Muscle of leg (tissue), 11 donors: ENCODE results near the gene MB. TPM values are rescaled to one million over a fixed set of nuclear protein-coding genes. Genes with fewer than 3 reads are reported as not detected.

Experiments used
- DNase-seq: peaks from one replicate; pipeline ENCODE4 v3.0.0; 2013
- H3K27ac ChIP-seq: one replicate; pipeline ENCODE4 v1.5.1; 2013; ENCODE audit warnings: mild to moderate bottlenecking, low read length, control low read depth
- H3K27me3 ChIP-seq: one replicate; pipeline ENCODE4 v1.6.1; 2013; ENCODE audit warnings: low read length; ENCODE audit not compliant: control insufficient read depth, insufficient read depth
- H3K36me3 ChIP-seq: one replicate; pipeline ENCODE4 v1.6.1; 2013; ENCODE audit warnings: low read length; ENCODE audit not compliant: control insufficient read depth, insufficient read depth
- H3K4me1 ChIP-seq: one replicate; pipeline ENCODE4 v1.6.1; 2013; ENCODE audit warnings: low read length; ENCODE audit not compliant: control insufficient read depth, insufficient read depth
- H3K4me3 ChIP-seq: one replicate; pipeline ENCODE4 v1.5.1; 2013; ENCODE audit warnings: low read length, control low read depth
- H3K9me3 ChIP-seq: replicated peaks from 2 replicates; pipeline ENCODE4 v1.6.1; 2013; ENCODE audit warnings: low read depth, low read length; ENCODE audit not compliant: control insufficient read depth
- WGBS: methylation state at CpG from one replicate; pipeline ENCODE4 v1.1.5; 2013; ENCODE audit warnings: missing lambda C conversion rate; ENCODE audit not compliant: insufficient coverage; 5-methylcytosine and 5-hydroxymethylcytosine counted together
- polyA plus RNA-seq, 8 donors: library from polyadenylated mRNA; unstranded; fragments of 120-200 nt; gene quantifications; one replicate each; pipeline versions ENCODE4 v1.2.1 to v1.2.3, GENCODE V29; 2013; ENCODE audit warnings: inconsistent platforms in 1 of 8, low replicate concordance in 1 of 8; ENCODE audit not compliant: insufficient read length in 8 of 8, insufficient read depth in 1 of 8
- total RNA-seq: library from RNA; stranded (reverse); fragments of 120-200 nt; gene quantifications from one replicate; pipeline ENCODE4 v1.2.4, GENCODE V29; 2013

The MB gene
- total and polyA plus RNA-seq, 9 donors = 236 to 415 (median 318) TPM

DNA sequence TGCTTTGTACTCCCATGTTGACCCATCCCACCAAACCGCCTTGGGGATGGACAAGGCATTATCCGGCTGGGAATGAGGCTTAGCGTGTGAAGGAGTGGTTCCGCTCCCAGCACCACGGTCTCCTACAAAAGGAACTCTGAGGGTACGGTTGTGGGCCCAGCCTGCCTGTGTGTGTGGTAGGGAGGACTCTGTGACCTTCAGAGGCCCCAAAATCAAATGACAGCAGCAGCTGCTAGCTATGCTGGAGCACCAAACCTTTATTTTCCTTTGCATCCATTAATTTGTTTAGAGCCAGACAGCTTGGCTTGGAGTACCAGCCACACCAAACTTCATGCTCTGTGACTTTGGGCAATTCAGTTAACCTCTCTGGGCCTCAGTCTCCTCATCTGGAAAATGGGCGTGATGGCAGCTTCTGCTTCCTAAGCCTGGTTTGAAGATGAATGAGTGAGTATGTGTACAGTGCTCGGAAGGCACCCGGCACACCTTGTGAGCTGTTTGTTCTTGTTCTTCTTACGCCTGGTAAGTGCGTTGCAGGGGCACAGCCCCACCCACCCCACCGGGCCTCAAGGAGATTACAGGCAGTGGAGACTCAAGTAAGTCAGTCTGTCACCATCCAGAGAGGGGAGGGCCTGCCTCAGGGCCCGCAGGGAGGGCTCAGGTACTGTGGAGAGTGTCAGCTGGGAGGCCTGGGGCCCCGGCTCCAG, 25.3 kb downstream of the MB start:
- WGBS = 79% methylated on average over 5 of the region's 14 CpGs
- H3K27me3 ChIP-seq = peaks cover 2% of the 10 kb centered on the region
- H3K27ac ChIP-seq = peak overlapping the region; percentile 74
- H3K36me3 ChIP-seq = no peaks in the 10 kb centered on the region
- peaks cover 73% of the 10 kb centered on the region for H3K4me1 ChIP-seq
- H3K4me3 ChIP-seq = no peak overlapping the region
- H3K9me3 ChIP-seq = peaks cover under 1% of the 10 kb centered on the region
- no peak for DNase-seq

DNA sequence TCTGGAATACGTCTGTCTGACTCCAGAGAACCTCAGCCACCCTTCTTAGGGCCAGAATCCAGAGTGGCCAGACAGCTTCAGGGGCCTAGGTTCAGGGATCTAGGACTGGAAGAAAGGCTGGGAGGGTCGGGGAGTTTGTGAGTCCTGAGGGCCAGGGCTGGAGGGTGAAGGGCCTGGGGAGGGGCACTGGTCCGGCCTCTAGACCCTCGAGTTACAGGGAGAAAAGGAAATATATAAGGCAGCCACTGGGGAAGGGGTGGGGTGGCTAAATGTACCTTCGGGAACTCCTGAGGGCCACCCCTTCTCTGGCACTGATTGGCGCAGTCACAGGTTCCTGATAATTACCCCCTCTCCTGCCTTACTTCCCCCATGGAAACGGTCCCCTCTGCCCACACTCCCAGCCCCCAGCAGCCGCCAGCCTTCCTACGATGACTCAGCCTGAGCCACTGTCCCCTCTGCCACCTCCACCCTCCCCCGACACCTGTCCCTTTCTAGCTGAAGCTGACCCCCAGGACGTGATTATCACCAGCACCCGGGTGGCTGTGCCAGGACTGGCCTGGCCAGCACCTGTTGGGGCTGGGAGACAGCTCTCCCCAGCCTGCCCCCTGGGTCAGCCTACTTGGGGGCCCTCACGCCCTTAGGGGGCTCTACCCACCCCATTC, 26.4 kb downstream of the MB start:
- peak; percentile 77 for DNase-seq
- peaks cover 74% of the 10 kb centered on the region for H3K4me1 ChIP-seq
- H3K36me3 ChIP-seq = no peaks in the 10 kb centered on the region
- peaks cover 2% of the 10 kb centered on the region for H3K27me3 ChIP-seq
- H3K9me3 ChIP-seq = peaks cover 4% of the 10 kb centered on the region
- H3K4me3 ChIP-seq = no peak overlapping the region
- WGBS = 60% methylated on average over 10 of the region's 13 CpGs
- peak overlapping the region; percentile 82 for H3K27ac ChIP-seq

DNA sequence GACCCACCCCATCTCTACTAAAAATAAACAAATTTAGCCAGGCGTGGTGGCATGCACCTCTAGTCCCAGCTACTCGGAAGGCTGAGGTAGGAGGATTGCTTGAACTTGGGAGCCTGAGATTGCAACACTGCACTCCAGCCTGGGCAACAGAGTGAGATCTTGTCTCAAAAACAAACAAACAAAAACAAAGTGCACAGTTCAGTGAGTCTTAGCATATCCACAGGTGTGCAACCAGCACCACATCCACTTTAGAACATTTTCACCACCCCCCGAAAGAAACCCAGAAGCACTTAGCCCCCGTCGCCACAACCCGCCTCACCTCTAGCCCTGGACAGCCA, 27.4 kb downstream of the MB start:
- Histone ChIP-seq H3K4me3 (no peak overlapping the region), H3K27ac (no peak overlapping the region), H3K4me1 (peaks cover 74% of the 10 kb centered on the region), H3K27me3 (peaks cover 2% of the 10 kb centered on the region), H3K9me3 (peaks cover 4% of the 10 kb centered on the region), H3K36me3 (no peaks in the 10 kb centered on the region)
- 85% methylated on average over 4 of the region's 6 CpGs for WGBS
- no peak for DNase-seq

DNA sequence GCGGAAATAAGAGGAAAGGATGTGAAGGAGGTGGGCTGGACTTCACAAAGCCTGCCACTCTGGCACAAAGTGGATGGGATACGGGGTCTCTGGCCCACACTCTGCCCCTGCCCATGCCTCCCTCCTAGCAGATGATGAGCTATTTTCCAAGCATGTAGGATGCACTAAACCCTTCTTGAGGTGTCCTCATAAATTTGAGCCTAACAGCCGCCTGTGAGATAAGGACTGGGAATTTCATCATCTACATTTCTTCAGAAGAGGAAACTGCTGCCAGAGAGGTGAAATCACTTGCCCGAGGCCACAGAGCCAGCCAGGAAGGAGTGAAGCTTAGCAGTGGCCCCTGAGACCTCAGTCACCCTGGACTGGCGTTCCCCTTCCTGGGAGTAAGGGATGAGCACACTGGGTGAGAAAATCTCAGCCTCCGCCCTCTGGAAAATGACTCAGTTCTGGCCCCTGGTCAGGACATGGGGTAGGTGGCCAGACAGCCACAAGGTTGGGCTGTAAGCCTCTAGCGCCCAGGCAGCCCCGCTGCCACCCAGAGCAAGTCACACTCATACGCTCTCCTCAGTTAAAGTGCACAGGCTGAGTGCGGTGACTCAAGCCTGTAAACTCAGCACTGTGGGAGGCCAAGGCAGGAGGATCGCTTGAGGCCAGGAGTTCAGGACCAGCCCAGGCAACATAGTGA, 27.9 kb downstream of the MB start:
- H3K4me1 ChIP-seq = peaks cover 71% of the 10 kb centered on the region
- H3K4me3 ChIP-seq = no peak overlapping the region
- no peaks in the 10 kb centered on the region for H3K36me3 ChIP-seq
- peak overlapping the region; percentile 1 for H3K27ac ChIP-seq
- WGBS = 77% methylated on average over 4 of the region's 11 CpGs
- peaks cover 4% of the 10 kb centered on the region for H3K9me3 ChIP-seq
- H3K27me3 ChIP-seq = peaks cover 2% of the 10 kb centered on the region
- no peak for DNase-seq

DNA sequence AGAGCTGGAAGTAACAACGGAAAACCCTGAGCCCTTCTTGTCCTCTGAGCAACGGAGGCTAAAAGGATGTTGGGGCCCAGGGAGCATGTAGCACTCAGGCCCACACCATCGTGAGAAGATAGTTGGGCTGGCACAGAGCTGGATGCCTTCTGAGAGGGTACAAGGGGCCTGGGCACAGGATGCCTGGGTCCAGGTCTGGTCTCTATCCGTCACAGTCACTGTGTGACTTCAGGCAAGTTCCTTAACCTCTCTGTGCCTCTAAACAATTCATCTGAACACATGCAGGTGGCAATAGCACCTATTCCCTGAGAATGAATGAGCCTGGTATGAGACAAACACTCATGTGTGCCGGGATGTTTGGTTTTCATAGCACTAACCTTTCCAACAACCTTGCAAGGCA, 29.2 kb downstream of the MB start:
- Histone ChIP-seq H3K9me3 (peaks cover 4% of the 10 kb centered on the region), H3K4me1 (peaks cover 65% of the 10 kb centered on the region), H3K36me3 (no peaks in the 10 kb centered on the region), H3K4me3 (no peak overlapping the region), H3K27ac (peak overlapping the region; percentile 88), H3K27me3 (peaks cover 2% of the 10 kb centered on the region)
- 62% methylated on average over 5 of the region's 5 CpGs for WGBS
- DNase-seq = no peak

DNA sequence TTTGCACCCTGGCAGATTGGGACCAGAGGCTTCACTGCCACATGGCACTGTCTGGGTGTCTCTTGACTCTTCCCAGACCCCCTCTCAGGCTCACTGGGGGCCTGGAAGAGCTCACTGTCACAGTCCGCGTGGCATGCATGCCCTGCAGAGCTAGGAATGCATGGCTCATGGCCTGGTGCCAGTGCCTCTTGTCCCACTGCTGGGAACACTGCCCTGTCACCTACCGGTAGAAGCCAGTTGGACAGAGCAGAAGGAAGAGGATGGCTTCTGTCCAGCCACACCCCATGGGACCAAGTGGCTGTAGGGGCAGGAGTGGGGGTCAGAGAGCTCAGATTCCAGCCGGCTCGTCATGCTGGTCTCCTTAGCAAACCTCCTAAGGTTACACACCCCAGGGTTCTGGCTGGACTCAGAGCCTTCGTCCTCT, 29.7 kb downstream of the MB start:
- 51% methylated on average over 3 of the region's 6 CpGs for WGBS
- Histone ChIP-seq H3K4me1 (peaks cover 65% of the 10 kb centered on the region), H3K27ac (peak overlapping the region; percentile 88), H3K4me3 (no peak overlapping the region), H3K27me3 (peaks cover 2% of the 10 kb centered on the region), H3K9me3 (peaks cover 4% of the 10 kb centered on the region), H3K36me3 (no peaks in the 10 kb centered on the region)
- peak; percentile 84 for DNase-seq

DNA sequence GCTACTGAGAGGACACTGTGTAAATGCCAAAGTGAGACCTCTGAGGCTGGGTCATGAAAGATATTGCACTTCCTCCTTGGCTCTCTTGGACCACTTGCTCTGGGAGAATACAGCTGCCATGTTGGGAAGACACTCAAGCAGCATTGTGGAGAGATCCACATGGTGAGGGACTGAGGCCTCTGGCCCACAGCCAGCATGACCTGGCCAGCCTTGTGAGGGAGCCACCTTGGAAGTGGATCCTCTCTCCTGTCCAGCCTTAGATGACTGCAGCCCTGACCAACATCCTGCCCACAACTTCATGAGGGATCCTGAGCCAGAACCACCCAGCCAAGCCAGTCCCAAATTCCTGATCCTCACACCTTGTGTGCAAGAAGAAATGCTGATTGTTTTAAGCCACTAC, 30.4 kb downstream of the MB start:
- Histone ChIP-seq H3K27ac (peak overlapping the region; percentile 54), H3K4me1 (peaks cover 60% of the 10 kb centered on the region)

DNA sequence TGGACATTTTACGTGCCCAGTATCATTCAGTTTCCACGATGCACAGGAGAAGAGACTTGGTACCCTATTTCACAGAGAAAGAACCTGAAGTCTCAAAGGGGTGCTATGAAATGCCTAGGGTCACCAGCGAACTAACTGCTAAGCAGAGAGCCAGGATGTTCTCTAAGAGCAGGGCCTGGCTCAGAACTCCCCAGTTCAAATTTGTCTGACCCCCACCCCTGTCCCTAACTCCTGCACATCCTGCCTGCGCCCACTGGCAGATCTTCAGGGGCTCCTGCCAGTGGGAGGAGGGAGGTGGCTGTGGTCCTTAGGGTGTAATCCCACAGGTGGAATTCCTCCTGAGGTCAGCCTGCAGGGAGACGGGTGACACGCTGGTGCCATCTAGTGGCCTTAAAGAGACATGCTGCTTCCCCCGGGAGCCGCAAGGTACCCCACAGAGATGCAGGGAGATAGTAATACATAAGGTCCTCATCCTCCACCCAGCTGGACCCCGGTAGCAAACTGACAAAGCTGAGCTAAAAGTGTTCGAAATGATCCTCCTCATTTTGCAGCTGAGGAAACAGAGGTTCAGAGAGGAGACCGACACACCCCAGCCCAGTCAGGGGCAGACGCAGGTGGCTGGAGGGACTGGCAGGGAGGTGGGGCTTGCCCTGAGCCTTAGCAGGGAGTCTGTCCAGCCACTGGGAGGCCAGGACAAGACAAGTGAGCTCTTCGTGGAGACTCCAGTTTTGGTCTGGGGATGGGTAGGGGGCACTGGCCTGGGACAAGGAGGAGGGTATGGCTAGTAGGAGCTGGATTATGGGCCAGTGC, 34.1 kb downstream of the MB start:
- no peak overlapping the region for H3K27ac ChIP-seq
- 34% methylated on average over 7 of the region's 13 CpGs for WGBS

More for the DNA sequence above, 30.4 kb downstream of the MB start:
- Histone ChIP-seq H3K27me3 (peaks cover 2% of the 10 kb centered on the region), H3K4me3 (no peak overlapping the region), H3K9me3 (peaks cover 4% of the 10 kb centered on the region), H3K36me3 (no peaks in the 10 kb centered on the region)
- no peak for DNase-seq

DNA sequence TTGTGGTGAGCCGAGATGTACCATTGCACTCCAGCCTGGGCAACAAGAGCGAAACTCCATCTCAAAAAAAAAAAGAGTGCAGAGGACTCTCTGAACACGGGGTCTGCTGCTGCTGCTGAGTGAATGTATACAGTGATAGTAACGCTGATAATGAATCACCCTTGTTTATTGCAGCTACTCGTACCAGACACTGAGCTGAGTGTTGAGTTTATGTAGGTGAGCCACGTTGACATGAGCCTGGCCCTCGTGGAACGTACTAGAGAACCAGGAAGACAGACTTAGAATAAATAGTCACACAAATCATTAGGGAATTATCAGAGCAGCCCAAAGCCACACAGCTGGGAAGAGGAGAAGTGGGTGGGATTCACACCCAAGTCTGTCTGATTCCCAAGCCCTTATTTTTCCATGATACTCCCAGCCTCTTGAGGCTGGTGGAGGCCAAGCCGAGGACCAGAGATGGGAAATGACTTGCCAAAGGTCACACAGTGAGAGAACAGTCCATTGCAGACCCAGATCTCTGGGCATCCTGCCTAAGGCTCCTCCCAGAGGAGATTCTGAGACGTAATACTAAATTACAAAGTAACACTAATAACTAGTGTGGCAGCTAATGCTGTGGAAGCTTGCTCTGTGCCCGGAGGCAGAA, 34.8 kb downstream of the MB start:
- Histone ChIP-seq H3K27ac (no peak overlapping the region), H3K4me3 (no peak overlapping the region), H3K27me3 (no peaks in the 10 kb centered on the region), H3K36me3 (no peaks in the 10 kb centered on the region), H3K9me3 (peaks cover 4% of the 10 kb centered on the region), H3K4me1 (peaks cover 26% of the 10 kb centered on the region)
- WGBS = 74% methylated on average over 4 of the region's 11 CpGs
- DNase-seq = peak; percentile 45

More for the DNA sequence above, 34.1 kb downstream of the MB start:
- Histone ChIP-seq H3K4me1 (peaks cover 33% of the 10 kb centered on the region), H3K36me3 (no peaks in the 10 kb centered on the region), H3K27me3 (no peaks in the 10 kb centered on the region), H3K4me3 (no peak overlapping the region), H3K9me3 (peaks cover 4% of the 10 kb centered on the region)
- DNase-seq = peak; percentile 62
